ENCODE data around the gene OTUD5.

GRCh38 chrX:48909703-48910294 is 47.6 kb downstream of the OTUD5 start:
- TF ChIP-seq POLR2A (IDR thresholded peaks at IDR 0.05) (no peak), CTCF (IDR thresholded peaks at IDR 0.05) (no peak)

All from testis (tissue), 2 donors.